GM19468 (cell line): Measurements from ENCODE around the gene PDCD10.

ENCODE experiments used
- ATAC-seq: cut with Tn5 transposase; IDR thresholded peaks from one replicate; pipeline ENCODE4 v1.9.1; 2021; ENCODE audit warnings: mild to moderate bottlenecking, moderate library complexity, moderate number of reproducible peaks; ENCODE audit not compliant: unreplicated experiment; ENCODE audit errors: extremely low read depth

Gene PDCD10

GRCh38 chr3:167734498-167735232 is at the start of gene PDCD10:
Gene PDCD10, minus strand, starts transcription at chr3:167734892. Its CDS starts 14,735 bp downstream, at chr3:167720157.
- peak; percentile 90 for ATAC-seq

DNA sequence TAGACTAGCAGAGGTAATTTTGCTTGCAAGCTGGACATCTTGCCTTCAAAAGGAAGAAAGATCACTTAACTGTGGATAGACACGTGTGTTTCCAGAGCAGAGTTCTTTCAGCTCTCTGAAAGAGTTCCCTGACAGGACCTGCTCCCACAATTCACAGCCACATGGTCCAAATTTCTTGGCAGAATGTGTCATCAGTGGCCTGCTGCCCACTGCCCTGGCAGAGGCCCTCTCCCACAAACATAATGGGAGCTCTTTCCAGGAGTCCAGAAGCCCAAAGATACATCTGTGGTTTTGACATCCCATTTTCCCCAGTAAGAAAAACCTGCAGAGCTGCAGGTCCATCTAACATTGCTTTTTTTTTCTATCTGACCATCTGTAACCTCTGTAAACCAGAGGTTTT is 49.1 kb upstream of the PDCD10 start:
- ATAC-seq: no peak

DNA sequence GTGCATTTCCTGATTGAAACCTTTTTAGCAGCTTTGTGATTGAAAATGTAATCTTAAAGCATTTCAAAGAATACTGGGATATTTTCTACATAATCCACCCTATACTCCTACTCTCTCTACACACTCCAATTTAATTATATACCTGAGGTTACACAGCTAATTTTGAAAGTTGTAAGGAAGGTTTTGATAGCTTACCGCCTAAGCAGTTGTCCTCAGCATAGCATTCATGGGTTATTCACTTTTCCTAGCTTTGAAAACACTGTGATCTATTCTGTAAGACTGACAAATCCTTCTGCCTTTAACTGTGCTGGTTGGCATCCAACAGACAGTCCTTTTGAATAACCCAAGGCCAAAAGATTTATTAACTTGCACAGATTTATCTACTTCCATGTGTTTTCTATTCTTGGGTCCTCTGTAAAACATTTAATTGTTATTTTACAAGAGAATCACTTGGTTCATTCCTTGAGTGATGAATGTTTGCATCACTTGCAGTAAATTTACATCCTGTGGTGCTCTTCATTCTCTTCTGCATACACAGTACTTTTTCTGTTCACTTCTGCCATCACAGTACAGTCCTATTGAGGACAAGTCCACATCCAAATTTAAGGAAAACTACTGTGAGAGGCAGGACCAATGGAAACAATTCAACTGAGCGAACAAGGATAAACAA is 45.7 kb upstream of the PDCD10 start:
- ATAC-seq: no peak

DNA sequence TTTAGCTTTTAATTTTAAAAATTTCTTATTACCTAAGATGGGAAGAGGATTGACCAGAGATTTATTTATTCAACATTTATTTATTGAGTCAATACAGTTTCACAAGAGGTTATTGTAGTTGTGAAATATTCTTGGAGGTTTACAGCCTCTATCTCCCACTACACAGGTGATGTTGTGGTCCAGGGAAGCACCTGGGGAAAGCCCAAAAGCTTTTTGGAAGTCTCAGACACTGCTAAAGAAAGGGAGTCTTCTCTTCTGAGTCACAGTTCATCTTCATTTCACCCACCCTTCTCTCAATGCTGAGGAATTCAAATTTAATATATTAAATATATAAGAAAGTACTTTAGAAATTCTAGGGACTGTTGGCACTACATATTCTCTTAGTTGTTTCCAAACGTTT is 42.7 kb upstream of the PDCD10 start:
- ATAC-seq: no peak

- no peak for ATAC-seq
Measured at GRCh38 chr3:167776066-167776685, 41.5 kb upstream of the PDCD10 start.

GRCh38 chr3:167773584-167773983 is 38.9 kb upstream of the PDCD10 start:
- peak; percentile 28 for ATAC-seq

GRCh38 chr3:167772992-167773391 is 38.3 kb upstream of the PDCD10 start:
- no peak for ATAC-seq

- ATAC-seq: no peak
Measured at GRCh38 chr3:167762296-167762695, 27.6 kb upstream of the PDCD10 start.

- ATAC-seq: no peak
Measured at GRCh38 chr3:167761302-167761701, 26.6 kb upstream of the PDCD10 start.

GRCh38 chr3:167754049-167754448 is 19.4 kb upstream of the PDCD10 start:
- no peak for ATAC-seq

DNA sequence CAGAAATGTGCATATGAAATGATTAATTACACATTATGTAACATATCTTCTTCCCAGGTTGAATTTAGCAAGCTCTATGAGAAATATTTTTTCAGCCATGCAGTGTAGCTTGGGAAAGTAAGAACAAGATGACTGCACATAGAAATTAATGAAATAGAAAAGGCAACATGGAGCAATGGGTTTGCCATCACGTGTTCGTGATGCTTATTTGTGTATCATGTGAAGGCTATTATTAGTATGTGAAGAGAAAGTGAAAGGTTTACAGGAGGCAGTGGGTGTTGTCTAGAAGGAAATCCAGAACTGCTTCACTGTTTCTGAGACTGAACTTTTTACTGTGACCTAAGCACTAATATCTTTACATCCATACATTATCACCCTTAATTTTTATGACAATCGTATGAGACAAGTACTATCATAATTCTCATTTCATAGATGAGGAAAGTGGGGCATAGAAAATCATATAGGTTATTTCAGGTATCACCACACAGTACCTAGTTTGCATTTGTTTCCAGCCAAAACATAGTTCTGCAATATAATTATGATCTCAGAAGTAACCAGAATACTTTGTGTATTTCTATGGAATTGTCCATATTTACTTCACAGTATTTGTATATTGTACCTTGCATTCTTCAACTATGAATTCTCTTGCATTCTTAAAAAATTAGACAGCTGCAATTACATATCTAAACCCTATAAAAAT is 15.7 kb upstream of the PDCD10 start:
- ATAC-seq: peak; percentile 99

DNA sequence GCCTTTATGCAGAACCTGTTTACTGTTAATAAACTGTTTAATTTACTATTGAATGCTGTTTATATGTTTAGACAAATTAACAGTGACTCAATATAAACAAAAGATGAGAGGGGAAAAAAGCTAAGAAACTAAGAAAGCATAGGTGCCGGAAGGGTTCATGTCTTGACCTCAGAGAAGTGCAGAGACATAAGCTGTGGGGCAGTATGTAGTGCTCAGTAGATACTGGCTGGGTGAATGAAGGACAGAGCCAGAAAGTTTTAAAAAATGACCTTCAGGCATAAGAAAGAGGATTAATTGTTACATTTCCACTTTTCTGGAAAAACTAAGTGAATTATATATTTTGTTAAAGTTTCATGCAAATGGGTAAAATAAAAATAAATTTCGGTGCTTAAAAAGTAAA is 15.0 kb upstream of the PDCD10 start:
- ATAC-seq: no peak

- no peak for ATAC-seq
Measured at GRCh38 chr3:167749209-167749608, 14.5 kb upstream of the PDCD10 start.

GRCh38 chr3:167743799-167744198 is 9.1 kb upstream of the PDCD10 start:
- no peak for ATAC-seq

- no peak for ATAC-seq
Measured at GRCh38 chr3:167742338-167742737, 7.6 kb upstream of the PDCD10 start.

- ATAC-seq: peak; percentile 80
Measured at GRCh38 chr3:167740961-167741587, 6.4 kb upstream of the PDCD10 start.

DNA sequence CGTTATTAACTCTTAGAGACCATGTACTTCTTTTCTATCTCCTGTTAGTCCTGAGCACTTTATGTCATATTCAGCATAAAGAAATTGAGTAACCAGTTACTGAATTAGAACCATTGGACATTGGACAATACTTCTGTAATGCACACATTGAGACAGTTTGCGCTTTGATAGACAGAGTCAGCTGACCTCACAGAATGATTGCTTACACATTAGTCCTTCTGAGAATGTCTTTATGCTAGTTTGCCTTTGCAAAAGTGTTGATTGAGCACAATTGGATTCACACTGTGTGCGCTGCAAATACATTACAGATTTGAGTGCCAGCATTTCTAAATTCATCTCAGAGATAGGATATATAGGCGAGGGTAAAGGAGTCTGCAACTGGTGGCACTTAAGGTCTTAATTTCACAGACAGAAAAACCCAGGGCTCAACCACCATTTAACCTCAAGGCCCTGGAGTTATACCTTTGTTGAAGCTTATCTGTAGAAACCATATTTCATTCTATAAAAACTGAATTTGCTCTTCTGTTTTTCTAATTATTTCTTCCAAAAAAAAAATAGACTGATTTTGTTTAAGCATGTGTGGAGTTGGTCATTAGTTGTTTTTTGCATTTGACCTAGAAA is 4.6 kb upstream of the PDCD10 start:
- no peak for ATAC-seq

DNA sequence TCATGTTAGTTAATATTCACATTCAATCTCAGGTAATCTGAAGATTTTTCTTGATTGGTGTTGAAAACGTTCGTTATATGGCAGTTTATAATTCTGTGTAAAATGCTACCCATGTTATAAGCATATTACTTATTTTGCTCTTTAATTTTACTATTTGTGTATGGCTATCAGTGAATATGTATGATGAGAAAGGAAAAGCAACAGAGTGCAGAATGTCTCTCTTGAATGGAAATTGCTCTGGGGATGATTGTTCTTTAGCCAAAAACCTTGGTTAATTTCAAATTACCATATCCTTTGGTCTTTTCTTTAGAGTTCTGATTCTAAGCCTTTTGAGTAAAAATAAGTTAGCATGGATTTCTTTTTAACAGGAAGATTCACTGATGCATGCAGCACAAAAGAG is 3.3 kb upstream of the PDCD10 start:
- ATAC-seq: no peak

DNA sequence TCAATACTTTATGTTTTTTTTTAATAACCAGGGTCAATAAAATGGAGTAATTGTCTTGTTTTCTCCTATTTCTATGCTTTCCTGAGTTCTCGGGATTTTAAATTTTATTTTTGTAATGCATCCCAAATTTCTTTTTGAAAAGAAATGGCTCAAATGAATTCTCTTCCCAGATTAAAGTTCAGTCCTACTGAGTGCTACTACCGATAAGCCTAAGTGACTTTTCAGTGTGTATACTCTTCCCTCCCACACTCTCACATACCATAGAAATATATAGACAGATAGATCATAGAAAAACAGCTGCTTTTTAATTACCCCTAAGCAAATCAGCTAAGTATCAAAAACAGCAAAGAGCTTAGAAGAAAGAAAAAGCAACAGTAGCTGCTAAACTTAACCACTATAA is 2.3 kb upstream of the PDCD10 start:
- no peak for ATAC-seq

GRCh38 chr3:167736264-167736787 is 1.6 kb upstream of the PDCD10 start:
- ATAC-seq: no peak
